PFSK-1 (cell line): ENCODE measurements around the gene SLC6A6.

Experiments used
- FOXP2 ChIP-seq: optimal IDR thresholded peaks from 2 replicates; pipeline ENCODE3; 2011; ENCODE audit warnings: borderline replicate concordance, control low read depth, inconsistent platforms; ENCODE audit not compliant: insufficient read depth; ENCODE audit errors: extremely low read length, extremely low read depth
- POLR2AphosphoS5 ChIP-seq: IDR thresholded peaks from 2 replicates; pipeline ENCODE4 v1.6.1; 2012; ENCODE audit warnings: low read depth, mild to moderate bottlenecking, control low read depth, low read length, moderate library complexity
- REST ChIP-seq, 2 experiments: IDR thresholded peaks; 2 replicates each; pipeline versions ENCODE4 v1.6.1 to v1.8.0; 2011 to 2012; ENCODE audit warnings: low read depth in 2 of 2, low read length in 2 of 2, control low read depth in 1 of 2, inconsistent platforms in 1 of 2, mild to moderate bottlenecking in 1 of 2, moderate library complexity in 1 of 2; ENCODE audit not compliant: insufficient read depth in 1 of 2
- SIN3A ChIP-seq: IDR thresholded peaks from 2 replicates; pipeline ENCODE4 v1.6.1; 2012; ENCODE audit warnings: mild to moderate bottlenecking, low read length, moderate library complexity, borderline replicate concordance; ENCODE audit not compliant: insufficient read depth
- TAF1 ChIP-seq: IDR thresholded peaks from 2 replicates; pipeline ENCODE4 v1.6.1; 2012; ENCODE audit warnings: low read length, control low read depth, borderline replicate concordance; ENCODE audit not compliant: insufficient read depth

The SLC6A6 gene

GRCh38 chr3:14392231-14392630, 10.2 kb upstream of the SLC6A6 start:
- TF ChIP-seq REST (IDR thresholded peaks at IDR 0.05; ENCODE audit: insufficient read depth in 1 of 2, low read depth in 2 of 2, low read length in 2 of 2), result no peak
- no peak for TF ChIP-seq SIN3A
- TF ChIP-seq POLR2AphosphoS5, result no peak
- no peak for TF ChIP-seq TAF1
- TF ChIP-seq FOXP2, result no peak

GRCh38 chr3:14392803-14393319, 9.5 kb upstream of the SLC6A6 start:
- TF ChIP-seq FOXP2 (no peak), SIN3A (no peak), REST (IDR thresholded peaks at IDR 0.05; ENCODE audit: insufficient read depth in 1 of 2, low read depth in 2 of 2, low read length in 2 of 2) (no peak), TAF1 (no peak), POLR2AphosphoS5 (no peak)

GRCh38 chr3:14393440-14394106, 8.8 kb upstream of the SLC6A6 start:
- TF ChIP-seq REST (IDR thresholded peaks at IDR 0.05; ENCODE audit: insufficient read depth in 1 of 2, low read depth in 2 of 2, low read length in 2 of 2) (no peak), POLR2AphosphoS5 (no peak), FOXP2 (no peak), TAF1 (no peak), SIN3A (no peak)

GRCh38 chr3:14396031-14396692, 6.2 kb upstream of the SLC6A6 start:
- TF ChIP-seq FOXP2, result no peak
- no peak for TF ChIP-seq TAF1
- no peak for TF ChIP-seq POLR2AphosphoS5
- no peak for TF ChIP-seq SIN3A
- no peak for TF ChIP-seq REST (IDR thresholded peaks at IDR 0.05; ENCODE audit: insufficient read depth in 1 of 2, low read depth in 2 of 2, low read length in 2 of 2)

- TF ChIP-seq REST (IDR thresholded peaks at IDR 0.05; ENCODE audit: insufficient read depth in 1 of 2, low read depth in 2 of 2, low read length in 2 of 2) (no peak), FOXP2 (no peak), SIN3A (no peak), POLR2AphosphoS5 (no peak), TAF1 (no peak)
Observed at GRCh38 chr3:14397046-14397445, 5.4 kb upstream of the SLC6A6 start.
